T-helper 1 cell treated with Interleukin-12 subunit alpha and Interleukin-12 subunit beta and Interleukin-4 antibody, amounts not matched to agents 30 μg/mL and 1 μg/mL, for 36 hours (primary cell): Measurements from ENCODE around the gene ANKRD36C.
"Not testable (repeated sequence)": the region's sequence is repeated elsewhere in the genome, so short reads cannot be mapped to it uniquely, and the experiment has no call there.

Experiments used
- H3K27ac Mint-ChIP-seq: one replicate; pipeline ENCODE4 v1.8.0; 2021; ENCODE audit warnings: mild to moderate bottlenecking, mixed read lengths
- H3K27me3 Mint-ChIP-seq: one replicate; pipeline ENCODE4 v1.8.0; 2021; ENCODE audit warnings: low read depth, mixed read lengths
- H3K36me3 Mint-ChIP-seq: one replicate; pipeline ENCODE4 v1.8.0; 2021; ENCODE audit warnings: low read depth, mixed read lengths
- H3K4me1 Mint-ChIP-seq: one replicate; pipeline ENCODE4 v1.8.0; 2021; ENCODE audit warnings: low read depth, mixed read lengths
- H3K4me3 Mint-ChIP-seq: one replicate; pipeline ENCODE4 v1.8.0; 2021; ENCODE audit warnings: mild to moderate bottlenecking, moderate library complexity, mixed read lengths
- H3K9me3 Mint-ChIP-seq: one replicate; pipeline ENCODE4 v1.8.0; 2021; ENCODE audit warnings: mixed read lengths

The ANKRD36C gene

DNA sequence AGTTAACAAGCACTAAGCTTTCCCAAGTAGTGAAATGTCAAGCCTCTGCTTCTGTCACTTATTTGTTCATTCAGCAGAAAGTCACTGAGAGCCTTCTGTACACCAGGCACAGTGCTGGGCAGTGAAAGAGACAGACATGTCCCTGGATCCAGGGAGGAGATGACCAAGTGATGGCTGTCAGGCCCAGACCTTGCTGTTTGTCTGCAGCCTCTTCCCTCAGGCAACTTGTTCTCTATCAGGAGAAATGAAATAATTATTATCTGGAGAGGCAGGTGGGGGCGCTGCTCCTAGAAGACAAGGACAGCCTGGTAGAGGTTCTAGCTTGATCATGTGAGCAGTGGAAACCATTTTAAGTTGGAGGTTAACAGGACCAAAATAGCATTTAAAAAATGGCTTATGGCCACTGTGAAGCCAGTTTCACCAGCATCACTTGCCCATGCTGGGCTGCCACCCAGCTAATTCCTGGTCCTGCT lies 21.2 kb upstream of the ANKRD36C start:
- H3K4me1 Mint-ChIP-seq, H3K36me3 Mint-ChIP-seq, H3K27ac Mint-ChIP-seq, H3K4me3 Mint-ChIP-seq, H3K9me3 Mint-ChIP-seq: not testable (repeated sequence)
- peaks cover 13% of the 10 kb centered on the region for H3K27me3 Mint-ChIP-seq

- H3K4me1 Mint-ChIP-seq, H3K36me3 Mint-ChIP-seq, H3K9me3 Mint-ChIP-seq, H3K27ac Mint-ChIP-seq, H3K4me3 Mint-ChIP-seq: not testable (repeated sequence)
- H3K27me3 Mint-ChIP-seq, result peaks cover 14% of the 10 kb centered on the region
Measured at GRCh38 chr2:96012086-96012791, 20.6 kb upstream of the ANKRD36C start.

DNA sequence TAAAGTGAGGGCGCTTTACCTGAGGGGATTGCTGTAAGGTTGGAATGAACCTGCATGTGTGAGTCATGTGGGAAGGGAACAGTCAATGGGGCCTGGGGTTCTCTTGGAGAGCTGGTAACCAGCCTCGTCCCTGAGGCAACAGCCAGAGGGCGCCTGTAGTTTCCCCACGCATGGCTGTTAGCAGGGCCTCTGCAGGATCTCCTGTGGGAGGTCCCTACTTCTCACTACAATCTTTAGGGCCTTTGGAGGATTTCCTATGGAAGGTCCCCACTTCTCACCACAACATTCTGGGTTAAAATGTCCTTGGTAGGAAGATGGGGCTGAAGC lies 19.5 kb upstream of the ANKRD36C start:
- H3K4me3 Mint-ChIP-seq, result peak overlapping the region; percentile 48
- H3K4me1 Mint-ChIP-seq, H3K36me3 Mint-ChIP-seq, H3K27ac Mint-ChIP-seq, H3K9me3 Mint-ChIP-seq: not testable (repeated sequence)
- H3K27me3 Mint-ChIP-seq, result peaks cover 22% of the 10 kb centered on the region

- peak overlapping the region; percentile 54 for H3K4me3 Mint-ChIP-seq
- not testable (repeated sequence) for H3K36me3 Mint-ChIP-seq
Measured at GRCh38 chr2:96010320-96011128, 18.9 kb upstream of the ANKRD36C start.

DNA sequence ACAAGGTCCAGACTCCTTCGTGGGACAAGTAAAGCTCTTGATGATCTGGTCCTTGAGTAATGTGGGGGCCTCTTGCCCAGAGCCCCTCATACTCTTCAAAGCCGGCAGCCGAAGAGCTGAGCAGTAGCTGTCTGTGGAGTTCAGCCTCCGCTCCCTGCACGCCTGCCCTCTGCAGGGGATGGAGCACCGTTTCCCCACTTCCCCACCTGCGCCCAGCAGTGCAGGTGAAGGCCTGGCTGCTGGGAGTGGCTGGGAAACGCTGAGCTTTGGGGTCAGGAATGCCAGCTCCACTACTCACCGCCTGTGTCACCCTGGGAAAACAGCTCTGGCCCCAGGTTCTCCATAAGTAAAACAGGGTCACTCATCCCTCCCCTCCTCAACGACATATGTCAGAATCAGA lies 18.2 kb upstream of the ANKRD36C start:
- Mint-ChIP-seq H3K27ac (peak overlapping the region; percentile 82), H3K4me3 (peak overlapping the region; percentile 54), H3K27me3 (peaks cover 32% of the 10 kb centered on the region)
- not testable (repeated sequence) for H3K36me3 Mint-ChIP-seq, H3K9me3 Mint-ChIP-seq, H3K4me1 Mint-ChIP-seq

More at GRCh38 chr2:96010320-96011128, 18.9 kb upstream of the ANKRD36C start:
- H3K4me1 Mint-ChIP-seq, H3K9me3 Mint-ChIP-seq: not testable (repeated sequence)
- Mint-ChIP-seq H3K27ac (peak overlapping the region; percentile 82), H3K27me3 (peaks cover 25% of the 10 kb centered on the region)

DNA sequence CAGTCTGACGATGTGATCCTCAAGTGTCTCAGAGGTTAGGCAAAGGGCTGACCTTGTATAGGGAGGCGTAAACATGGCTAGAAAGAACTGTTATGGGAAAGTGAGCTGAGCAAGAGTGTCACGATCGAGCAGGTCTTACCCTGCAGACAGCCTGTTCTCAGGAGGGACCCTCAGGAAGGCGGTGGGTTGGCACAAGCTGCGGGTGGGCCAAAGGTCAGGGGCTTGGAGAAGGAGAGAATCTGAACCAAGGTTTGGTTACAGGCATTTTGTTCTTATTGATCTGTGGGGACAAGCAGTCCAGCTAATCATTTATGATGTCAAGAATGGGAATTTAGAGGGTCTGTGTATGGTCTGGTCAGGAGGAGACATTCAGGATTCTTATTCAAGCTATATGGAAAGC lies 16.4 kb upstream of the ANKRD36C start:
- H3K27me3 Mint-ChIP-seq, result peaks cover 38% of the 10 kb centered on the region
- H3K4me3 Mint-ChIP-seq, H3K4me1 Mint-ChIP-seq, H3K27ac Mint-ChIP-seq, H3K9me3 Mint-ChIP-seq, H3K36me3 Mint-ChIP-seq: not testable (repeated sequence)

GRCh38 chr2:96006248-96006647 lies 14.6 kb upstream of the ANKRD36C start:
- not testable (repeated sequence) for H3K9me3 Mint-ChIP-seq, H3K4me3 Mint-ChIP-seq, H3K27ac Mint-ChIP-seq, H3K4me1 Mint-ChIP-seq, H3K36me3 Mint-ChIP-seq
- H3K27me3 Mint-ChIP-seq, result peaks cover 53% of the 10 kb centered on the region

- not testable (repeated sequence) for H3K9me3 Mint-ChIP-seq, H3K36me3 Mint-ChIP-seq, H3K4me1 Mint-ChIP-seq
- Mint-ChIP-seq H3K27me3 (peaks cover 33% of the 10 kb centered on the region), H3K4me3 (peak overlapping the region; percentile 88), H3K27ac (peak overlapping the region; percentile 85)
Measured at GRCh38 chr2:95992520-95993272, 1.1 kb upstream of the ANKRD36C start.

DNA sequence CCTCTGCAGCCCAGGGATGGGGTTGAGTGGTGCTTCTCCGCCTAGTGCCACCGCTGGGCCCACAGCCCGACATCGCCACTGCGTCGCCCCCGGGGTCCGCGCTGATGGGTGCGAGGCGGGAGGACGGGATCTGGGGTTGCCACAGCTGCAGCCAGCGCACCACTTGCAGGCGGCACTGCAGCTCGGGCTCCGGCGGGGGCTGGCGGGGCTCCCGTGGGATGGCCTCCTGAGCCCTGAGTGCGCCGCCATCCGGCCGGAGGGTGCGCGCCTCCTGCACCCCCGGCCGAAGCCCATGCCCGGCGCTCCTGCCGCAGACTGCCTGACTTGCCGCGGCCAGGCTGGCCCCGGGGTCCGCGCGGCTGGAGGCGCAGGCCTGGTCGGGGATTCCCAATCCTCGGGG lies 478 bp upstream of the ANKRD36C start:
- not testable (repeated sequence) for H3K36me3 Mint-ChIP-seq, H3K4me1 Mint-ChIP-seq, H3K9me3 Mint-ChIP-seq
- Mint-ChIP-seq H3K27me3 (peaks cover 30% of the 10 kb centered on the region), H3K4me3 (peak overlapping the region; percentile 73), H3K27ac (peak overlapping the region; percentile 69)

GRCh38 chr2:95990884-95991283 lies 740 bp downstream of the ANKRD36C start:
- H3K9me3 Mint-ChIP-seq, H3K36me3 Mint-ChIP-seq, H3K4me1 Mint-ChIP-seq: not testable (repeated sequence)
- Mint-ChIP-seq H3K27ac (peak overlapping the region; percentile 68), H3K27me3 (peaks cover 21% of the 10 kb centered on the region), H3K4me3 (peak overlapping the region; percentile 79)

- not testable (repeated sequence) for H3K4me3 Mint-ChIP-seq, H3K27me3 Mint-ChIP-seq, H3K27ac Mint-ChIP-seq, H3K4me1 Mint-ChIP-seq
- peaks cover 19% of the 10 kb centered on the region for H3K36me3 Mint-ChIP-seq
- H3K9me3 Mint-ChIP-seq, result peaks cover 10% of the 10 kb centered on the region
Measured at GRCh38 chr2:95951662-95952061, 40.0 kb downstream of the ANKRD36C start.

DNA sequence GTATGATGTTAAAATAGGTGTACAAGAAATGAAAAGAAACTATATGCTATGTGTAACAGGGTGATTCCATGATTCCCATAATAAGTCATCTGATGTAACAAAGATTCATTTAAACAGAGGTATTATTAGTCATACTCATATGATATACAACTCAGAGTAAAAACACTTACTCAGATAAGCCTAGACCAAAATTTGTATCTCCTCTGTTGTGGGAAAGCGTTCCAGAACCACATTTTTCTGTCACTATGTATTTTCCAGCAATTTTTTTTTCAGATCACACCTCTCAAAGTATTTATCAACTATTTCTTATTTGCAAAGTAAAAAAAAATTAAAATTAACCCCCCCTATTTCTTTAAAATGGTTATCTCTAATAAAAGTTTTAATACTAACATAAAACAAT lies 43.6 kb downstream of the ANKRD36C start:
- H3K27ac Mint-ChIP-seq, H3K4me3 Mint-ChIP-seq, H3K4me1 Mint-ChIP-seq, H3K27me3 Mint-ChIP-seq: not testable (repeated sequence)
- Mint-ChIP-seq H3K9me3 (peaks cover 13% of the 10 kb centered on the region), H3K36me3 (peaks cover 22% of the 10 kb centered on the region)

DNA sequence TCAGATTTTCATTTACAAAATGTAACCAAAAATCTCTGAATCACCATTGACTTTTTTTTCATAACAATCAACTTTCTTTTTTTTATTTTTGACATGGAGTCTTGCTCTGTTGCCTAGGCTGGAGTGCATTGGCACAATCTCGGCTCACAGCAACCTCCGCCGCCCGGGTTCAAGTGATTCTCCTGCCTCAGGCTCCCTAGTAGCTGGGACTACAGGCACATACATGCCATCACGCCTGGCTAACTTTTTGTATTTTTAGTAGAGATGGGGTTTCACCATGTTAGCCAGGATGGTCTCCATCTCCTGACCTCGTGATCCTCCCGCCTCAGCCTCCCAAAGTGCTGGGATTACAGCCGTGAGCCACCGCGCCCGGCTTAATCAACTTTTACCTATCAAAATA lies 51.7 kb downstream of the ANKRD36C start:
- not testable (repeated sequence) for H3K27me3 Mint-ChIP-seq, H3K4me1 Mint-ChIP-seq, H3K4me3 Mint-ChIP-seq, H3K27ac Mint-ChIP-seq
- peaks cover 14% of the 10 kb centered on the region for H3K36me3 Mint-ChIP-seq
- H3K9me3 Mint-ChIP-seq, result peaks cover 11% of the 10 kb centered on the region

- H3K27me3 Mint-ChIP-seq, H3K4me3 Mint-ChIP-seq: not testable (repeated sequence)
Measured at GRCh38 chr2:95930740-95931139, 60.9 kb downstream of the ANKRD36C start.

DNA sequence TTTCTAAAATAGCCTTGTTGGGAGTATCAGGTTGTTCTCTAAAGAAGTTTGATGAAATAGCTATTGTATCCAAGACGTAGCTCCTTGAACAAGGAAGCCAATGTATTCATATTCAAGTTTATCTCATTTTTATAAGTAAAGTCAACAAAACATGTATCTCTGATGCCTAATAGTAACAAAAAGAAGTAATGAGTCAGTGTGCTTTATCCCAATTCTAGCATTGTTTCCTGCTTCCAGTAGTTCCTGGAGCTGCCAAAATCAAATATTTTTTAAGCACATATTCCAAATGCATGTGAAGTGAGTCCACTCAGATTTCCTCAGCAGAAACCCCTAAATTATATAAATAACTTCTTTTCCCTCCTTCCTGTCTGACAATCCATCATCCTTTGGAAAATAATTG lies 74.6 kb downstream of the ANKRD36C start:
- H3K36me3 Mint-ChIP-seq, result peaks cover 48% of the 10 kb centered on the region
- not testable (repeated sequence) for H3K4me1 Mint-ChIP-seq

More at GRCh38 chr2:95930740-95931139, 60.9 kb downstream of the ANKRD36C start:
- H3K9me3 Mint-ChIP-seq, H3K4me1 Mint-ChIP-seq, H3K27ac Mint-ChIP-seq: not testable (repeated sequence)
- H3K36me3 Mint-ChIP-seq, result peaks cover 36% of the 10 kb centered on the region

More for the DNA sequence above, 74.6 kb downstream of the ANKRD36C start:
- not testable (repeated sequence) for H3K4me3 Mint-ChIP-seq, H3K27me3 Mint-ChIP-seq, H3K9me3 Mint-ChIP-seq, H3K27ac Mint-ChIP-seq
